Mucosa of descending colon (tissue), 3 donors: Measurements from ENCODE around the gene GPR17. TPM values are rescaled to one million over a fixed set of nuclear protein-coding genes. Genes with fewer than 3 reads are reported as not detected.

Experiments
- ATAC-seq: fragments of 200-7000 bp; cut with Tn5 transposase; one replicate; pipeline ENCODE4 v1.9.1; 2020; ENCODE audit warnings: mild to moderate bottlenecking, moderate library complexity
- DNase-seq, 3 donors: peaks; one replicate each; pipeline ENCODE4 v3.0.0-alpha.2; 2020
- H3K36me3 ChIP-seq: fragments of 200-600 bp; one replicate; pipeline ENCODE4 v1.8.0; 2021; ENCODE audit warnings: low read depth, mild to moderate bottlenecking
- H3K4me1 ChIP-seq: fragments of 200-600 bp; one replicate; pipeline ENCODE4 v1.8.0; 2021; ENCODE audit warnings: low read depth, mild to moderate bottlenecking
- H3K4me3 ChIP-seq: fragments of 200-600 bp; one replicate; pipeline ENCODE4 v1.8.0; 2021; ENCODE audit warnings: mild to moderate bottlenecking
- H3K9me3 ChIP-seq: fragments of 200-600 bp; one replicate; pipeline ENCODE4 v1.8.0; 2021; ENCODE audit warnings: mild to moderate bottlenecking
- intact Hi-C, 2 donors: fragments of 100-400 bp; cut with DNase I in 1 of 2; cut with micrococcal nuclease in 1 of 2; formaldehyde crosslinking; loops; one replicate each; pipeline versions ENCODE4 v1.11.0 to v1.11.1; 2022; cut with DNase I, micrococcal nuclease
- total RNA-seq, 3 donors: library from RNA; stranded (reverse); fragmentation: NEBNext Ultra II Directional in 2 of 3; extraction: Animal tissue kit (Norgen Biotek cat#: 25700) in 2 of 3; gene quantifications; one replicate each; pipeline versions ENCODE4 v1.2.1 to v1.2.4, GENCODE V29; 2021 to 2023
- TF ChIP-seq, protein P1 (sequence below): fragments of 200-600 bp; IDR thresholded peaks from one replicate; pipeline ENCODE4 v1.8.0; 2022; ENCODE audit warnings: antibody characterized with exemption, mild to moderate bottlenecking
- donor health status: DM: no; HTN: no; CAD: no; lungs with moderate emphysema.
- donor health status: DM: no; HTN: no; CAD: no.
- donor health status: DM: no; HTN: yes; CAD: no.

GPR17 gene
- total RNA-seq, 3 donors from 2014 or later: 0.51 TPM; not detected in 2

DNA sequence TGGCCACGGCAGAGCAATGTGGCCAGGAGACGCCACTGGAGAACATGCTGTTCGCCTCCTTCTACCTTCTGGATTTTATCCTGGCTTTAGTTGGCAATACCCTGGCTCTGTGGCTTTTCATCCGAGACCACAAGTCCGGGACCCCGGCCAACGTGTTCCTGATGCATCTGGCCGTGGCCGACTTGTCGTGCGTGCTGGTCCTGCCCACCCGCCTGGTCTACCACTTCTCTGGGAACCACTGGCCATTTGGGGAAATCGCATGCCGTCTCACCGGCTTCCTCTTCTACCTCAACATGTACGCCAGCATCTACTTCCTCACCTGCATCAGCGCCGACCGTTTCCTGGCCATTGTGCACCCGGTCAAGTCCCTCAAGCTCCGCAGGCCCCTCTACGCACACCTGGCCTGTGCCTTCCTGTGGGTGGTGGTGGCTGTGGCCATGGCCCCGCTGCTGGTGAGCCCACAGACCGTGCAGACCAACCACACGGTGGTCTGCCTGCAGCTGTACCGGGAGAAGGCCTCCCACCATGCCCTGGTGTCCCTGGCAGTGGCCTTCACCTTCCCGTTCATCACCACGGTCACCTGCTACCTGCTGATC is 4.9 kb downstream of the GPR17 start:
- ATAC-seq (no peak), DNase-seq (peak in 2 of 3 donors; percentile 21 to 48)
- H3K4me1 ChIP-seq: peaks cover 6% of the 10 kb centered on the region
- TF ChIP-seq, protein P1, sequence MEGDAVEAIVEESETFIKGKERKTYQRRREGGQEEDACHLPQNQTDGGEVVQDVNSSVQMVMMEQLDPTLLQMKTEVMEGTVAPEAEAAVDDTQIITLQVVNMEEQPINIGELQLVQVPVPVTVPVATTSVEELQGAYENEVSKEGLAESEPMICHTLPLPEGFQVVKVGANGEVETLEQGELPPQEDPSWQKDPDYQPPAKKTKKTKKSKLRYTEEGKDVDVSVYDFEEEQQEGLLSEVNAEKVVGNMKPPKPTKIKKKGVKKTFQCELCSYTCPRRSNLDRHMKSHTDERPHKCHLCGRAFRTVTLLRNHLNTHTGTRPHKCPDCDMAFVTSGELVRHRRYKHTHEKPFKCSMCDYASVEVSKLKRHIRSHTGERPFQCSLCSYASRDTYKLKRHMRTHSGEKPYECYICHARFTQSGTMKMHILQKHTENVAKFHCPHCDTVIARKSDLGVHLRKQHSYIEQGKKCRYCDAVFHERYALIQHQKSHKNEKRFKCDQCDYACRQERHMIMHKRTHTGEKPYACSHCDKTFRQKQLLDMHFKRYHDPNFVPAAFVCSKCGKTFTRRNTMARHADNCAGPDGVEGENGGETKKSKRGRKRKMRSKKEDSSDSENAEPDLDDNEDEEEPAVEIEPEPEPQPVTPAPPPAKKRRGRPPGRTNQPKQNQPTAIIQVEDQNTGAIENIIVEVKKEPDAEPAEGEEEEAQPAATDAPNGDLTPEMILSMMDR: no peak
- no peak overlapping the region for H3K4me3 ChIP-seq
- no peaks in the 10 kb centered on the region for H3K9me3 ChIP-seq
- intact Hi-C loops: no loop called here
- no peaks in the 10 kb centered on the region for H3K36me3 ChIP-seq

DNA sequence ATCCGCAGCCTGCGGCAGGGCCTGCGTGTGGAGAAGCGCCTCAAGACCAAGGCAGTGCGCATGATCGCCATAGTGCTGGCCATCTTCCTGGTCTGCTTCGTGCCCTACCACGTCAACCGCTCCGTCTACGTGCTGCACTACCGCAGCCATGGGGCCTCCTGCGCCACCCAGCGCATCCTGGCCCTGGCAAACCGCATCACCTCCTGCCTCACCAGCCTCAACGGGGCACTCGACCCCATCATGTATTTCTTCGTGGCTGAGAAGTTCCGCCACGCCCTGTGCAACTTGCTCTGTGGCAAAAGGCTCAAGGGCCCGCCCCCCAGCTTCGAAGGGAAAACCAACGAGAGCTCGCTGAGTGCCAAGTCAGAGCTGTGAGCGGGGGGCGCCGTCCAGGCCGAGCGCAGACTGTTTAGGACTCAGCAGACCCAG is 5.4 kb downstream of the GPR17 start:
- ATAC-seq (no peak), DNase-seq (peak in 2 of 3 donors; percentile 16 to 42)
- Histone ChIP-seq H3K36me3 (no peaks in the 10 kb centered on the region), H3K4me3 (no peak overlapping the region), H3K4me1 (peaks cover 6% of the 10 kb centered on the region), H3K9me3 (no peaks in the 10 kb centered on the region)
- TF ChIP-seq, protein P1: no peak
- intact Hi-C loops: no loop called here

DNA sequence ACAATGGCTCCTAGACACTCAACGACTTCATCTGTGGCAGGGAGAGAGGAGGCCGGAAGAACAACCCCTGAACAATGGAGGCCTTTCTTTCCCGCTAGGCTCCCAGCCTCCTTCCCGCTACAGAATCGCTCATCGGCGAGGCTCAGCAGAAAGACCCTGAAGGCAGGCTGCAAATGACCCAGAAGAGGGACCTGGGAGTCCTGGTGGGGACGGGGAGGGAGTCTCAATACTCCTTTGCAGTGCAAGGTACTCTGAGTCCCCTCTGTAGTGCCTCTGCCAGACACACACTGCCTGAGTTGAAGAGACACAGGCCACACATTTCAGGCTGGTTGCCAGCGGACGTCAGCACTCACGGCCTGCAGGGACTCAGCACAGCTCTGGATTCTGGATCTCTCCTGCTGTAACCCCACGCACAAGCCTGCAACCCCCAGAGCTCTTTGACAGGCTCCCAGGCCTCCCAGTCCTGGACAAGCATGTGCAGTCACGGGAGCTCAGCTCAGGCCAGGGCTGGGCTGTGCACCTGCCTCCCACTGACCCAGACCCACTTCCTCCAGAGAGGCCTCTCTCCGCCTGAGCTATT is 6.1 kb downstream of the GPR17 start:
- Histone ChIP-seq H3K36me3 (no peaks in the 10 kb centered on the region), H3K9me3 (no peaks in the 10 kb centered on the region), H3K4me1 (peaks cover 6% of the 10 kb centered on the region), H3K4me3 (no peak overlapping the region)
- ATAC-seq (no peak), DNase-seq (peak in 2 of 3 donors; percentile 46 to 50)
- intact Hi-C loops: no loop called here
- TF ChIP-seq, protein P1: no peak

DNA sequence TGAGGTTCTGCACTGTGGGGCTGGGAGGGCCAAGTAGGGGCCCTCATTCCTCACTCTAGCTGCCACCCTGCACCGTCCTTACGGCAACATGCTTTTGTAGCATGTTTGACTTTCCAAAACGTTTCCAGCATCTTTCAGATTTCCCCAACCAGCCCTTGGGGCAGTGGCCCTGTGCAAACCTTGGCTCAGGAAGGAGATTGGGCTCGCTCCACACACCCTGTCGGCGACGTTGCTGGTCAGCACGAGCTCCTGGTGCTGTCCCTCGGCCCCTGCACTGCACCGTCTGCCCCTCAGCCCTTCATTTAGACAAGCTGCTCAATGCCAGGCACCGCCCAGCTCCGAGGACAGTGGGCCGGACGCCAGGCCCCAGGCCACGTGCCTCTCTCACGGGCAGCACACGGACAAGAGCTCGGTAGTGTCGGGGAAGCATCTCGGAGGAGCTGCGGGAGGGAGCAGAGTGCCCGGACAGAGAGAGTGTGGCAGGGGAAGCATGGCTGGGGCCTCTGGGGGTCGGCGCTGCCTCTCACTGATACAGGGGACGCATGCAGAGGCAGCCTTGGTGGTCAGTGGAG is 6.9 kb downstream of the GPR17 start:
- no peak for ATAC-seq
- intact Hi-C loops: no loop called here
- peak in 1 of 3 donors; percentile 35 for DNase-seq
- Histone ChIP-seq H3K9me3 (no peaks in the 10 kb centered on the region), H3K4me1 (peaks cover 6% of the 10 kb centered on the region), H3K36me3 (no peaks in the 10 kb centered on the region), H3K4me3 (no peak overlapping the region)
- TF ChIP-seq, protein P1: no peak

DNA sequence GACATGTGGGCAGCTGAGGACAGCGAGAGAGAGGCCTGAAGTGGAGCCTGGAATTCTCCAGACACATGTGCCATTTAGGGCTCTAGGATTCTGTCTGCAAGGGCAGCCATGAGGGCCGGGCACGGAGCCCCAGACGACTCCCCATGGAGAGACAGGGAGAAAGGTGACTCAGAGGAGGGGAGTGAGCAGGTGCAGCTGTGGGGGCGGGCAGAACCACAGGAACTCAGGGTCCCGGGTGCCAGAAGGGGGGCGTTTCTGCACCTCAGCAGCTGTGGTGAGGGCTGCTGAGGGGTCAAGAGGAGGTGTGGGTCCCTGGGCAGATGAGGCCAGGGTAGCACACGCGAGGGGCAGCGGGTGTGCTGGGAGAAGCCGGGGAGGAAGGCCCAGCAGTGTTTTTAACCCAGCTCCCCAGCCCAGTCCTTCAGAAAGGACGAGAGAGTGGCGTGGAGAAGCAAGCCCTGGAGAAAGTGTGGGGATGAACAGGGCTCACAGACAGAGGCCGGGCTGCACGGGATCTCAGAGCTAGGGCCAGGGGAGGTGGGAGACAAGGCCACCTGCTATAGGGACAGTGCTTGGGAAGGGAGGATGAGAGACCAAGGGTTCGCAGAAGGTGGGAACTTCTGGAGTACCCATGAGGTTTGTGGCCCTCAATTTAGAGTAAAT is 7.6 kb downstream of the GPR17 start:
- H3K36me3 ChIP-seq: no peaks in the 10 kb centered on the region
- no peaks in the 10 kb centered on the region for H3K9me3 ChIP-seq
- ATAC-seq: no peak
- DNase-seq: no peak
- TF ChIP-seq, protein P1: no peak
- intact Hi-C loops: no loop called here
- no peak overlapping the region for H3K4me3 ChIP-seq
- H3K4me1 ChIP-seq: peaks cover 6% of the 10 kb centered on the region
